GM12873 (cell line): ENCODE measurements around the gene FGGY.

Experiments
- CTCF ChIP-seq: IDR thresholded peaks from 2 replicates; pipeline ENCODE4 v1.5.1; 2012; ENCODE audit warnings: low read depth, mild to moderate bottlenecking, moderate library complexity, low read length, control low read depth; ENCODE audit not compliant: insufficient read depth; ENCODE audit errors: missing control alignments

The FGGY gene

DNA sequence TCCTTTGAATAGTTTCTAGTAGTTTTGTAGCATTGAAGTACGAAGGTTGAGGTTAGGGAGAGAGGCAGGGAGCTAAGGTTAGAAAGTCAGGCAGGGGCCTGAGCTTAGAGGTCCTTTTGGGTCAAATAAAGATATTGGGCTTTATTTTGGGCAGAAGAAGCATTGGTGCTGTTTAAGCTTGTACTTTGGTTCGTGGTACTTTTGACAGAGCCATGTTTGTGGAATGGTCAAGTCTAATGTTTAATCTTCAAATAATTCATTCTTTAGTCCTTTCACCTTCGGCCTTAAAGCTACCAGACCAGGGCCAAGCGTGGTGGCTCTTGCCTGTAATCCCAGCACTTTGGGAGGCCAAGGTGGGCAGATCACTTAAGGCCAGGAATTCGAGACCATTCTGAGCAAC, 12.5 kb downstream of the FGGY start:
- TF ChIP-seq CTCF: no peak

- no peak for TF ChIP-seq CTCF
Observed at GRCh38 chr1:59309795-59310548, 13.1 kb downstream of the FGGY start.

DNA sequence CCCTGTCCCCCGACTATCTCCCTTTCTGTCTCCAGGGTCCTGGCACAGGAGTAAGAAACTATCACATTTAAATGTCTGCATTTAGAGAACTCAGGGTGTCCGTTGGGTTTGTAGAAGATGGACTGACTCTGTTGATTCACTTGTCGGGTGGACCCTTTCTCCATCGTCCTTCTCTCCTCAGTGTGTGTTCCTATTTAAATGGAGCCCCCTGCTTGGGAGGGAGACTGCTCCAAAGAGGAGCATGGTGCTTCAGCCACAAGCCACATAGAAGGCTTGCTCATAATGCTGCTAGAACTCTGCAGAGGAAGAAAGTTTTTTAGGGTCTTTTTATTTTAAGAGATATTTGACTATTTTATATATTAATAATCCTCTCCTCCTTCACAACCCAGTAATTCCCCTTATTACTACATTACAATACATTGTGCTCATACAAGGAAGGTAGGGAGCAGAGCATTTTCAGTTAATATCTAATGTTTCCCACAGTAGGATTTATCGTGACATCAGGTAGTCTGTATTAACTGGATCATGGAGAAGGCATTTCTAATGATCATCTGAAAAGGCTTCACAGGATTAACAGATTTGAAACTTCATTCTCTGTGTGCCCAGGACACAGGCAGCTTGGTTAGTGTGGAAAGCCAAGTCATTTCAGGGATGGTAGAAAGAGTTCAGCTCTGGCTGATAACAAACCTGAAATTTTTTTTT, 13.8 kb downstream of the FGGY start:
- TF ChIP-seq CTCF: no peak

DNA sequence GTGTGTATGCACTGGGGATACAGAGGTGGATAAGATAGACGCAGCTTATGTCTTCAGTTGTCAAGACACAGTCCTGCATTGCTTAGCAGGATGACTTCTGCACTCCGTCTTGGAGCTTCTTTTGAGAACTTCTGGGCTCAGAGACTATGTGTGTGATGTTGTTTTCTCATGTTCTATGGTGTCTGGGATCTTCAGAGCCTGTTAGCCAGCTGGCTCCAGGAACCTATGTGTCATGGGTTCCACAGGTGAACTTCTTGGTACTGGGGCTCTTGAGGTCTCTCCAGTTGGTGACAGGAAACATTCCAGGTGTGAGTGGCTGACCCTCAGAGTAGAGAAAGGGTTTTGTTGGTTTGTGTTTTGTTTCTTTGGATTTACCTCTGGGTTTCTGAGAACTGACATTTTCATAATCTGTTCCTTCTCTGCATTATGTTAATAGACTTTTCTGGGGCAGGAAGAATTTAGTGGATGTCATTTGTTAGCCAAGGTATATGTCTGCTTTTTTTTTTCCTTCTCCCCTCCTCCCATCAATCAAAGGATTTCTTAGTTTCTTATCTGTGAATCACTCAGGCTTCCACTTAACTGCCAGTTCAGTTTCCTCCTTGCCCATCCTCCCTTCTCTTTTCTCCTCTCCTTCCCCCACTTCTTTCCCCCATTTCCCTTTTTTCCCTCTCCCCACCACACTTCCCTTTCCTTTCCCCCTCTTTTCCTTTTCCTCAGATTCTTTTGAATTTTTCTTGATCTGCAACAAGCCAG, 18.1 kb downstream of the FGGY start:
- TF ChIP-seq CTCF: no peak

- no peak for TF ChIP-seq CTCF
Observed at GRCh38 chr1:59315529-59316463, 18.9 kb downstream of the FGGY start.

GRCh38 chr1:59316497-59317128, 19.7 kb downstream of the FGGY start:
- TF ChIP-seq CTCF: no peak
